RWPE2 (cell line): Measurements from ENCODE around the gene BRINP2.

Experiments used
- ATAC-seq: fragments of 200-7000 bp; cut with Tn5 transposase; 3 replicates; pipeline ENCODE4 v1.9.1; 2021; ENCODE audit warnings: low read depth
- DNase-seq: peaks from one replicate; pipeline ENCODE4 v3.0.0-alpha.2; 2020; ENCODE audit warnings: low spot score
- H3K27ac ChIP-seq: fragments of 450-650 bp; 2 replicates; pipeline ENCODE4 v1.5.1; 2017; ENCODE audit warnings: mild to moderate bottlenecking; ENCODE audit not compliant: poor library complexity, severe bottlenecking
- H3K27me3 ChIP-seq: fragments of 250-450 bp; sonication (Bioruptor Pico); 2 replicates; pipeline ENCODE4 v1.5.1; 2021; ENCODE audit warnings: mild to moderate bottlenecking, moderate library complexity; ENCODE audit not compliant: insufficient read depth, poor library complexity, severe bottlenecking
- H3K36me3 ChIP-seq: fragments of 250-450 bp; sonication (Bioruptor Pico); 2 replicates; pipeline ENCODE4 v1.5.1; 2020; ENCODE audit warnings: low read depth, mild to moderate bottlenecking, moderate library complexity
- H3K4me1 ChIP-seq: fragments of 250-450 bp; sonication (Bioruptor Pico); 2 replicates; pipeline ENCODE4 v1.5.1; 2021; ENCODE audit warnings: mild to moderate bottlenecking, moderate library complexity; ENCODE audit not compliant: insufficient read depth, poor library complexity, severe bottlenecking
- H3K4me3 ChIP-seq: fragments of 250-450 bp; sonication (Bioruptor Pico); 2 replicates; pipeline ENCODE4 v1.5.1; 2021; ENCODE audit warnings: mild to moderate bottlenecking, moderate library complexity; ENCODE audit not compliant: severe bottlenecking
- H3K9me3 ChIP-seq: fragments of 250-450 bp; sonication (Bioruptor Pico); 2 replicates; pipeline ENCODE4 v1.5.1; 2021; ENCODE audit warnings: mild to moderate bottlenecking, moderate library complexity; ENCODE audit not compliant: severe bottlenecking
- CTCF ChIP-seq: fragments of 450-650 bp; IDR thresholded peaks from one replicate; pipeline ENCODE4 v1.5.1; 2017; ENCODE audit warnings: mild to moderate bottlenecking, moderate library complexity; ENCODE audit not compliant: poor library complexity, severe bottlenecking

BRINP2 gene

DNA sequence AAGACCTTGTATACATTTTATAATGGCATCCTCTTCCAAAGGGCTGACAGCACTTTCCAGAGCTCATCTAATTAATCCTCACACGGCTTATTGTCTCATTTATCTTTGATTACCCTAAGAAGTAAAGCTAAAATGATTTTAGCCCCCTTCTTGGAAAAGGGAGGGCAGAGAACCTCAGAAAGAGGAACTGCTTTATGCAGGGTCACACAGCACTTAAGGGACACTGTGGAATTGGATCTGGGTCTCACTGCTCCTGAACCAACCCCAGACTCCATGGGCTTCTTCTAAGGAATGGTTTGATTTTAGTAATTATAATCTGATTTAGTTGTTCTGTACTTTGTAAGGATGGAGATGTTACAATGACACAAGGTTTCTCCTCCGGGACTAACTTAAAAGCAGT is 3.2 kb downstream of the BRINP2 start:
- Histone ChIP-seq H3K27ac (no peak overlapping the region), H3K9me3 (no peaks in the 10 kb centered on the region), H3K4me3 (no peak overlapping the region), H3K36me3 (no peaks in the 10 kb centered on the region), H3K27me3 (peaks cover 69% of the 10 kb centered on the region), H3K4me1 (no peaks in the 10 kb centered on the region)
- DNase-seq (no peak), ATAC-seq (no peak)
- no peak for TF ChIP-seq CTCF

DNA sequence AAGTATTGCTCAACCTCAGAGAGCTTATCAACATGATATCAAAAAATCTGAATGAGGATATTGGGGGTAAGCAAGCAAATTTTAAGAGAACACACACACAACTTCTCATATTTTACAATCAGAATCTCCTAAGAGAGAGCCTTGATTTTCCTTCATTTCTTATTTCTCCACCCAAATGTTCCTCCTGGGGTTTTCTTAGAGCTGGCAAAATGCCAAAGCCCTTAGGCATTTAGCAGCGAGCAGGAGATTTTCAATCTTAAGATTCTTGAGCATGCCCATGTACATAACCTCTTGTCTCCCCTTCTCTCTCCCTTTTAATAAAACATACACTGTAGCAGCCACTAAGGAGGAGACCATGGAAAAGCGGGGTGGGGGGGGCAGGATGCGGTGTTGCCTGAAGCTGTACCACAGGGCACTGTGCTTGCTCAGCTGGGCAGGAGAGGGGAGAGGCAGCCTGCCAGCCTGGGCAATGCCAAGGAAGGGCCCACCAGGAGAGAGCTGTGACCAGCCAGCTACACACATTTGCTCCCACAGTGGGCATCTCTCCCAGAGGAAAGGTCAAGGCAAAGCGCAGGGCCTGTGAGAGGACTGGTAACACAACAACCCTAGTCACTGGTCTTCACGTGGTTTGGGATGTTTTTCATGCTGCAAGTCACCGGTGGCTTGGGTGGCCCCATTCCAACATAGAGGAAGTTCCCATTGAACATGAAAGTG is 4.3 kb downstream of the BRINP2 start:
- Histone ChIP-seq H3K9me3 (no peaks in the 10 kb centered on the region), H3K27me3 (peaks cover 66% of the 10 kb centered on the region), H3K4me1 (no peaks in the 10 kb centered on the region), H3K36me3 (no peaks in the 10 kb centered on the region), H3K27ac (no peak overlapping the region), H3K4me3 (no peak overlapping the region)
- ATAC-seq (no peak), DNase-seq (no peak)
- no peak for TF ChIP-seq CTCF

- Histone ChIP-seq H3K36me3 (no peaks in the 10 kb centered on the region), H3K27me3 (peaks cover 46% of the 10 kb centered on the region), H3K9me3 (peaks cover 3% of the 10 kb centered on the region), H3K27ac (no peak overlapping the region), H3K4me3 (no peak overlapping the region), H3K4me1 (no peaks in the 10 kb centered on the region)
- DNase-seq (no peak), ATAC-seq (no peak)
- no peak for TF ChIP-seq CTCF
Measured at GRCh38 chr1:177181280-177181630, 10.5 kb downstream of the BRINP2 start.

DNA sequence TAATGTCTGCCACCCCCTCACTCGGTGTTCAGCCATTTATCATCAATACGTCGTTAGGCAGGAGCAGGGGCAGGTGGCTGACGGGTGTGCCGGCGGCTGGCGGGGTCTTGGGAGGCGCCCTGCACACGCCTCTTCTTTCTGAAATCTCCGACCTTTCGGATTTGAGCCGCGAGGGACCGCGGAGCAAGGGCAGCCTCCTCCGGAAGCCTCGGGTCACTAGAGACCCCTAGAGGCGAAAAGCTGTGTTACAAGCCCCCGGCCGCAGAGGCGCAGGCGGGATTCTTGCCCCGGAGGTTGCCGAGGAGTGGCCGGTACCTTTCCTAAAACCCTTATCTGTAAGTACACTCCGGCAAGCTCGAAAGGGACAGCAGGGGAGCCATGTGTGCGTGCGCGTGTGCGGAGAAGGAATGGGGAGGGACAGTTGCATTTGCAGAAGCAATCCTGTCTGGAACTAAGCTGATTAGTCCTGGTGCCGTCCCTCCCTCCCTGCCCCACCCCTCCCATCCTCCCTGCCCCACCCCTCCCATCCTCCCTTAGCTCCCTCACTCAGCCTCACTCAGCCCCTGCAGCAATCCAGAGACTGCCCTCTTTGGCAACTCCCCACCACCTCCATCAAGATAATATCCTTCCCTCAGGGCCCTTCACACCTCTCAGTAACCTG is 11.0 kb downstream of the BRINP2 start:
- Histone ChIP-seq H3K27me3 (peaks cover 44% of the 10 kb centered on the region), H3K9me3 (peaks cover 3% of the 10 kb centered on the region), H3K4me3 (no peak overlapping the region), H3K4me1 (no peaks in the 10 kb centered on the region), H3K27ac (no peak overlapping the region), H3K36me3 (no peaks in the 10 kb centered on the region)
- TF ChIP-seq CTCF, result peak; percentile 79
- ATAC-seq (peak; percentile 85), DNase-seq (peak; percentile 68)

- DNase-seq (no peak), ATAC-seq (no peak)
Measured at GRCh38 chr1:177183836-177184235, 13.1 kb downstream of the BRINP2 start.

More at GRCh38 chr1:177183836-177184235, 13.1 kb downstream of the BRINP2 start:
- H3K4me3 ChIP-seq, result no peak overlapping the region
- TF ChIP-seq CTCF, result no peak
- no peaks in the 10 kb centered on the region for H3K36me3 ChIP-seq
- H3K4me1 ChIP-seq, result no peaks in the 10 kb centered on the region
- H3K27me3 ChIP-seq, result peaks cover 25% of the 10 kb centered on the region
- no peak overlapping the region for H3K27ac ChIP-seq
- H3K9me3 ChIP-seq, result peaks cover 3% of the 10 kb centered on the region
